ENCODE measurements around the gene PBLD. TPM values are rescaled to one million over a fixed set of nuclear protein-coding genes. Genes with fewer than 3 reads are reported as not detected.
"Not testable (repeated sequence)": the region's sequence is repeated elsewhere in the genome, so short reads cannot be mapped to it uniquely, and the experiment has no call there.

The PBLD gene
- total RNA-seq, 1 donor from 2014 or later = 2.6 TPM

GRCh38 chr10:68315582-68315981, 17.1 kb downstream of the PBLD start:
- H3K4me1 ChIP-seq = no peaks in the 10 kb centered on the region
- no peaks in the 10 kb centered on the region for H3K27me3 ChIP-seq (ENCODE audit: low read depth)
- intact Hi-C loops (cut with DNase I) = no loop called here
- no peak overlapping the region for H3K27ac ChIP-seq
- peaks cover 14% of the 10 kb centered on the region for H3K9me3 ChIP-seq
- TF ChIP-seq CTCF (IDR thresholded peaks at IDR 0.05) = no peak
- DNase-seq (no peak), ATAC-seq (no peak)
- H3K36me3 ChIP-seq = no peaks in the 10 kb centered on the region
- no peak overlapping the region for H3K4me3 ChIP-seq

GRCh38 chr10:68314930-68315329, 17.8 kb downstream of the PBLD start:
- H3K9me3 ChIP-seq = peaks cover 14% of the 10 kb centered on the region
- DNase-seq; H3K4me1 ChIP-seq; H3K27ac ChIP-seq; H3K4me3 ChIP-seq; H3K36me3 ChIP-seq; H3K27me3 ChIP-seq (ENCODE audit: low read depth); intact Hi-C loops (cut with DNase I); ATAC-seq: not testable (repeated sequence)

- Histone ChIP-seq H3K36me3 (no peaks in the 10 kb centered on the region), H3K27me3 (ENCODE audit: low read depth) (no peaks in the 10 kb centered on the region), H3K27ac (no peak overlapping the region), H3K9me3 (no peaks in the 10 kb centered on the region), H3K4me1 (no peaks in the 10 kb centered on the region), H3K4me3 (no peak overlapping the region)
- intact Hi-C loops (cut with DNase I) = no loop called here
- DNase-seq = no peak
- TF ChIP-seq CTCF (IDR thresholded peaks at IDR 0.05) = no peak
- no peak for ATAC-seq
Measured at GRCh38 chr10:68310531-68310930, 22.2 kb downstream of the PBLD start.

- intact Hi-C loops (cut with DNase I) = no loop called here
- no peaks in the 10 kb centered on the region for H3K36me3 ChIP-seq
- no peak overlapping the region for H3K4me3 ChIP-seq
- no peak for TF ChIP-seq CTCF (IDR thresholded peaks at IDR 0.05)
- no peaks in the 10 kb centered on the region for H3K9me3 ChIP-seq
- H3K27me3 ChIP-seq (ENCODE audit: low read depth) = no peaks in the 10 kb centered on the region
- DNase-seq (no peak), ATAC-seq (no peak)
- H3K27ac ChIP-seq = no peak overlapping the region
- no peaks in the 10 kb centered on the region for H3K4me1 ChIP-seq
Measured at GRCh38 chr10:68305854-68306253, 26.9 kb downstream of the PBLD start.

- intact Hi-C loops (cut with DNase I) = no loop called here
- Histone ChIP-seq H3K27ac (no peak overlapping the region), H3K4me1 (no peaks in the 10 kb centered on the region), H3K4me3 (no peak overlapping the region), H3K27me3 (ENCODE audit: low read depth) (no peaks in the 10 kb centered on the region), H3K36me3 (no peaks in the 10 kb centered on the region), H3K9me3 (no peaks in the 10 kb centered on the region)
- ATAC-seq = no peak
- TF ChIP-seq CTCF (IDR thresholded peaks at IDR 0.05) = no peak
- no peak for DNase-seq
Measured at GRCh38 chr10:68303849-68304412, 28.8 kb downstream of the PBLD start.

- ATAC-seq = no peak
- H3K4me1 ChIP-seq = no peaks in the 10 kb centered on the region
- no peak for TF ChIP-seq CTCF (IDR thresholded peaks at IDR 0.05)
- H3K36me3 ChIP-seq = no peaks in the 10 kb centered on the region
- intact Hi-C loops (cut with DNase I) = no loop called here
- no peak overlapping the region for H3K4me3 ChIP-seq
- no peaks in the 10 kb centered on the region for H3K9me3 ChIP-seq
- no peaks in the 10 kb centered on the region for H3K27me3 ChIP-seq (ENCODE audit: low read depth)
- DNase-seq = no peak
- no peak overlapping the region for H3K27ac ChIP-seq
Measured at GRCh38 chr10:68302871-68303270, 29.9 kb downstream of the PBLD start.

All from lower lobe of right lung (tissue), 2 donors.